AG20443 (cell line): ENCODE data around the gene ZNF581.

Experiments used
- DNase-seq: peaks from one replicate; pipeline ENCODE4 v3.0.0; 2012; ENCODE audit warnings: low spot score, mixed read lengths

ZNF581 gene

GRCh38 chr19:55648585-55649267 is 5.3 kb downstream of the ZNF581 start:
- DNase-seq = no peak

- DNase-seq = no peak
Observed at GRCh38 chr19:55649268-55650125, 6.0 kb downstream of the ZNF581 start.

- DNase-seq = no peak
Observed at GRCh38 chr19:55650126-55650557, 6.7 kb downstream of the ZNF581 start.

GRCh38 chr19:55650602-55651230 is 7.3 kb downstream of the ZNF581 start:
- no peak for DNase-seq

GRCh38 chr19:55651236-55651635 is 7.8 kb downstream of the ZNF581 start:
- DNase-seq = no peak

GRCh38 chr19:55652311-55653128 is 9.1 kb downstream of the ZNF581 start:
- DNase-seq = no peak

GRCh38 chr19:55653651-55654322 is 10.3 kb downstream of the ZNF581 start:
- peak; percentile 94 for DNase-seq

GRCh38 chr19:55654323-55654867 is 10.9 kb downstream of the ZNF581 start:
- peak; percentile 91 for DNase-seq

- DNase-seq = peak; percentile 97
Observed at GRCh38 chr19:55654868-55655647, 11.6 kb downstream of the ZNF581 start, which contains the start of gene U2AF2. Gene U2AF2, plus strand, starts transcription at chr19:55655035. Its CDS starts 70 bp downstream, at chr19:55655105.

GRCh38 chr19:55655648-55656040 is 12.2 kb downstream of the ZNF581 start:
- DNase-seq = no peak

- DNase-seq = no peak
Observed at GRCh38 chr19:55656552-55656951, 13.1 kb downstream of the ZNF581 start.

GRCh38 chr19:55656988-55657747 is 13.7 kb downstream of the ZNF581 start:
- DNase-seq = no peak

GRCh38 chr19:55658846-55659459 is 15.5 kb downstream of the ZNF581 start:
- DNase-seq = no peak

- no peak for DNase-seq
Observed at GRCh38 chr19:55659822-55660221, 16.4 kb downstream of the ZNF581 start.

- no peak for DNase-seq
Observed at GRCh38 chr19:55660404-55660803, 17.0 kb downstream of the ZNF581 start.

GRCh38 chr19:55660991-55661390 is 17.5 kb downstream of the ZNF581 start:
- no peak for DNase-seq

GRCh38 chr19:55661826-55662225 is 18.4 kb downstream of the ZNF581 start:
- no peak for DNase-seq

GRCh38 chr19:55663846-55664536 is 20.5 kb downstream of the ZNF581 start:
- DNase-seq = no peak
